ENCODE measurements around the gene EML6. TPM values are rescaled to one million over a fixed set of nuclear protein-coding genes. Genes with fewer than 3 reads are reported as not detected.

The EML6 gene
- total RNA-seq, 1 donor from 2014 or later = 0.39 TPM

GRCh38 chr2:54887850-54888545 is 164.5 kb downstream of the EML6 start:
- Mint-ChIP-seq H3K27ac (no peak overlapping the region), H3K4me3 (no peak overlapping the region), H3K9me3 (no peaks in the 10 kb centered on the region), H3K27me3 (ENCODE audit: insufficient read depth, low read depth) (peaks cover 2% of the 10 kb centered on the region), H3K36me3 (no peaks in the 10 kb centered on the region), H3K4me1 (no peaks in the 10 kb centered on the region)
- Histone ChIP-seq H3K79me2 (ENCODE audit: low read depth) (no peaks in the 10 kb centered on the region), H3K9me3 (ENCODE audit: low read depth) (no peaks in the 10 kb centered on the region), H3K9ac (no peak overlapping the region), H3K27ac (no peak overlapping the region), H3K36me3 (no peaks in the 10 kb centered on the region), H3K27me3 (no peaks in the 10 kb centered on the region), H3K4me2 (no peak overlapping the region), H3K4me3 (no peak overlapping the region), H3K4me1 (no peaks in the 10 kb centered on the region), H2AFZ (replicated peaks) (no peak overlapping the region), H3F3A (ENCODE audit: low read depth) (no peaks in the 10 kb centered on the region), H4K20me1 (ENCODE audit: low read depth) (no peaks in the 10 kb centered on the region)
- no peak for TF ChIP-seq CTCF (IDR thresholded peaks at IDR 0.05)
- TF ChIP-seq EZH2phosphoT487 (IDR thresholded peaks at IDR 0.05) = no peak
- TF ChIP-seq EZH2 (IDR thresholded peaks at IDR 0.05) = no peak
- DNase-seq (ENCODE audit: low spot score) = no peak

DNA sequence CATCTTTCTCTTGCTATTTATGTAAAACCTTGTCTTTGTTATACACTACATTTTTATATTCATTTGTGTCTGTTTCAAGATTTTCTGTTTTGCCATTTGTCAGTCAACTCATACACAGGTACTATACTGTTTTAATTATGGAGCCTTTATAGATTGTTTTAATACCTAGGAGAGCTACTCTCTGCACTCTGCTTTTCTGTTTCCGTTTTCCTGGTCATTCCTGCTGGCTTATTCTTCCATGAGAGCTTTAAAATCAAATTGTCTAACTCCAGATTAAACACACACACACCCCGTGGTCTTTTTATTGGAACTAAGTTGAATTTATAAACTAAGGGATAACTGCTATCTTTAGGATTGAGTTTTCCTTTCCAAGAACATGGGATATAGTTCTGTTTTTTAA is 165.6 kb downstream of the EML6 start:
- Mint-ChIP-seq H3K9me3 (no peaks in the 10 kb centered on the region), H3K4me3 (no peak overlapping the region), H3K27ac (no peak overlapping the region), H3K36me3 (no peaks in the 10 kb centered on the region), H3K4me1 (no peaks in the 10 kb centered on the region), H3K27me3 (ENCODE audit: insufficient read depth, low read depth) (no peaks in the 10 kb centered on the region)
- no peak for TF ChIP-seq CTCF (IDR thresholded peaks at IDR 0.05)
- no peak for DNase-seq (ENCODE audit: low spot score)
- Histone ChIP-seq H3F3A (ENCODE audit: low read depth) (no peaks in the 10 kb centered on the region), H3K4me1 (no peaks in the 10 kb centered on the region), H3K4me2 (no peak overlapping the region), H3K9ac (no peak overlapping the region), H2AFZ (replicated peaks) (no peak overlapping the region), H3K79me2 (ENCODE audit: low read depth) (no peaks in the 10 kb centered on the region), H3K27ac (no peak overlapping the region), H3K9me3 (ENCODE audit: low read depth) (no peaks in the 10 kb centered on the region), H3K36me3 (no peaks in the 10 kb centered on the region), H4K20me1 (ENCODE audit: low read depth) (no peaks in the 10 kb centered on the region), H3K27me3 (no peaks in the 10 kb centered on the region), H3K4me3 (no peak overlapping the region)

DNA sequence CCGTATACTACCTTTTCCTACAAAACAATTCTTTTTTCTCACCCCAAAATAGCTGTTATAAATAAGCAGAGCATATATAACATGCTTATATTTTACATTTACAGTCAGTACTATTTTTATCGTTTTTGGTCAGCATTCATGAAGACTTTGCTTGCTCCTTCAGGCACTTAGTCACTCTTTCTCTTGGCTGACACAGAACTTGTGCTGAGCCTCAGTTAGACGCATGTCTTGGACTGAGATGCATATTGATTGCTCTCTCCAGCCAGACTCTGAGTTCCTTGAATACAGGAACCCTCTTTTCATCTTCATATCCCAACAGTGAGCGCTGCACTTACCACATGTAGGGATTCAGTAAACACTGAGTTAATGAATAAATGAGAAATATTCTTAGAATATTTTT is 168.4 kb downstream of the EML6 start:
- Histone ChIP-seq H2AFZ (replicated peaks) (no peak overlapping the region), H3K9ac (no peak overlapping the region), H3K4me1 (no peaks in the 10 kb centered on the region), H3K9me3 (ENCODE audit: low read depth) (no peaks in the 10 kb centered on the region), H3F3A (ENCODE audit: low read depth) (no peaks in the 10 kb centered on the region), H3K27ac (no peak overlapping the region), H3K36me3 (no peaks in the 10 kb centered on the region), H4K20me1 (ENCODE audit: low read depth) (no peaks in the 10 kb centered on the region), H3K79me2 (ENCODE audit: low read depth) (no peaks in the 10 kb centered on the region), H3K4me2 (no peak overlapping the region), H3K4me3 (no peak overlapping the region), H3K27me3 (no peaks in the 10 kb centered on the region)
- Mint-ChIP-seq H3K4me3 (no peak overlapping the region), H3K27ac (no peak overlapping the region), H3K27me3 (ENCODE audit: insufficient read depth, low read depth) (peaks cover 2% of the 10 kb centered on the region), H3K9me3 (no peaks in the 10 kb centered on the region), H3K4me1 (no peaks in the 10 kb centered on the region), H3K36me3 (no peaks in the 10 kb centered on the region)
- DNase-seq (ENCODE audit: low spot score) = no peak
- TF ChIP-seq CTCF (IDR thresholded peaks at IDR 0.05) = no peak
- no peak for TF ChIP-seq EZH2phosphoT487 (IDR thresholded peaks at IDR 0.05)
- no peak for TF ChIP-seq EZH2 (IDR thresholded peaks at IDR 0.05)
